ENCODE results near the gene CCDC57.

DNA sequence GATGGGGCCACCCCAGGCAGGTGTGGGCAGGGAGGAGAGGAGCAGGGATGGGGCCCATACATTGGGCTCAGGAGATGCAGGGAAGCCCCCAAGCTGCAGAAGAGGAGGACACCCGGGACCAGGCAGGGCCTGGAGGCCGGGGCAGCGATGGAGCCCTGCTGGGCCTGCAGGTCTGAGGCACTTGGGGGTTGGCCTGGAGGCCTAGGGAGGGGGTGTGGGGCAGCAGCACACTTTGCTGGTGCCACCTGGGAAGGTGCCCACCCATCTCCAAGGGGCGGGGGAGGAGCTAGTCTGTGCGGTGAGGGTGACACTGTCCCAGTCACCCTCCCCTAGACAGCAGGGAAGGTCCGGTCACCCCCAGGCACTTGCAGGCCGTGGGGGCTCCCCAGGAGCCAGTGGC, 6.4 kb upstream of the CCDC57 start:
- TF ChIP-seq EZH2 (IDR thresholded peaks at IDR 0.05; ENCODE audit: insufficient read depth, poor library complexity, severe bottlenecking): no peak
- TF ChIP-seq EZH2phosphoT487 (IDR thresholded peaks at IDR 0.05; ENCODE audit: insufficient read depth, low read depth): no peak
